HG03139 (cell line): ENCODE results near the gene FAM25C.
"Not testable (repeated sequence)": the region's sequence is repeated elsewhere in the genome, so short reads cannot be mapped to it uniquely, and the experiment has no call there.

Experiments
- ATAC-seq: cut with Tn5 transposase; IDR thresholded peaks from one replicate; pipeline ENCODE4 v1.9.1; 2021; ENCODE audit not compliant: unreplicated experiment

The FAM25C gene

GRCh38 chr10:47999691-48000090 lies at the start of gene FAM25C:
TSS of gene FAM25C (minus strand) at chr10:47999791. CDS start at chr10:47999765, 26 bp downstream.
- ATAC-seq, result not testable (repeated sequence)

DNA sequence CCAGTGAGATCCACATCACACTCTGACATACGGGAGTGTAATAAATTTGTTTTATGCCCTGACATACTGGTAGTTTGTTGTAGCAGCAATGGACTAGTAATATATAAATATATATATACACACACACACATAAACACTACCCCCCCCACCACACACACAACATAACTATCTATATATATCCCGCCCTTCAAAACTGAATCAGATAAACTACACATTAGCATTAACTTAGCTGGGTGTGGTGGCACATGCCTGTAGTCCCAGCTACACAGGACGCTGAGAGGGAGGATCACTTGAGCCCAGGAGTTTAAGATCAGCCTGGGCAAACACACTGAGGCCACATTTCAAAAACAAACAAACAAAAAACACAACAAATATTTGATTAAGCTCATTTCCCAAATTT lies 45.0 kb upstream of the FAM25C start:
- not testable (repeated sequence) for ATAC-seq

GRCh38 chr10:48031390-48031789 lies 31.8 kb upstream of the FAM25C start:
- ATAC-seq, result not testable (repeated sequence)

DNA sequence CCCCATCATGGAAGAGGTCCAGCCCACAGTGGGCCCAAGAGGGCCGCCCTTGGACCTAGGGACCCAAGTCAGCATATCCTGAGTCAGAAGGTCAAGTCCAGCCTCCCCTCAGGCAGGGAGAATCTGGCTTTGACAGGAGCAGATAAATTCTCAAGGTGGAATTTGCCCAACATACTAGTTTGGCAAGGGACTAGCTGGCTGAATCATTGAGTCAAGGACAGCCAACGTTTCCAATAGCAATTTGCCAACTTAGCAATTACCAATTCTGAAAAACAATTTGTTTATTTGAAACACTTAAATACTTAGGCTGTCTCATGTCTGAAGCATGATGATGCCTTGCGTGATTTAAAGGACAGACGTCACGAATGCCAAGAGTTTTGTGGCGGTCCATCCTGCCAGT lies 2.7 kb upstream of the FAM25C start:
- not testable (repeated sequence) for ATAC-seq

- not testable (repeated sequence) for ATAC-seq
Observed at GRCh38 chr10:47994045-47994444, 5.5 kb downstream of the FAM25C start.

- ATAC-seq, result not testable (repeated sequence)
Observed at GRCh38 chr10:47992560-47992959, 7.0 kb downstream of the FAM25C start.

DNA sequence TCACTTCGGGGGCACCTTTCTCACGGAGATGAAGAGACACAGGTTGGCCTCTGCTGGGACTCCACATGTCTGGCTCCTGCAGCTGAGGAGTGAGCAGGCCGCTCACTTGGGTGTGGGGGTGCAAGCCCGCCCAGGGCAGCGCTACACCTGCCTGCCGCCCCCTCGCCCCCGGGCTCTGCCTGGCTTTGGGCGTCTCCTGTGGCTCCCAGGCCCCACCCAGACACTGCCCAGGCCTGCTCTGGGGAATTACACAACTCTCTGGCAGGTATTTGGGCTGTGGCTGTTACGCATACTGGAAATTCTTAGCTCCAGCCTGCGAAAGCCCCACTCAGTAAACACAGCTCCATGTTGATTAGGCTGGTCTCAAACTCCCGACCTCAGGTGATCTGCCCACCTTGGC lies 7.9 kb downstream of the FAM25C start:
- not testable (repeated sequence) for ATAC-seq

DNA sequence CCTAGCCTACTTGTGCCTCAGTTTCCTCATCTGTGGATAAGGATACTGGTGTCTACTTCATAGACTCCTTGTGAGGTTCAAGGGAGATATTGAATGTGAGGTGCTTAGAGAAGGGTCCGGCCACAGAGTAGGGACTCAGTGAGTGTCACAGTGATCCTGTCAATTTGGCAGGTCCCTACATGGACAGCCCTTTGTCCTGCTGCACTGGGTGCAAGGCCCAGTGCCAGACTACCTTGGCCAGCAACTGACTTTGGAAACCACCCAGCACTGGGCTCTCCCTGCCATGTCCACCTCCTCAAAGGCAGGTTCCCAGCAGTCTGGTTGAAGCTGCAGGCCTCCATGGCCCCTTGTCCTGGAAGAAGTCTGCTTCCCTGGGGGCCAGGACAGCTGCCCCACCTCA lies 9.5 kb downstream of the FAM25C start:
- not testable (repeated sequence) for ATAC-seq

GRCh38 chr10:47989542-47989950 lies 10.0 kb downstream of the FAM25C start:
- ATAC-seq, result not testable (repeated sequence)

- ATAC-seq, result not testable (repeated sequence)
Observed at GRCh38 chr10:47988718-47989541, 10.7 kb downstream of the FAM25C start.

DNA sequence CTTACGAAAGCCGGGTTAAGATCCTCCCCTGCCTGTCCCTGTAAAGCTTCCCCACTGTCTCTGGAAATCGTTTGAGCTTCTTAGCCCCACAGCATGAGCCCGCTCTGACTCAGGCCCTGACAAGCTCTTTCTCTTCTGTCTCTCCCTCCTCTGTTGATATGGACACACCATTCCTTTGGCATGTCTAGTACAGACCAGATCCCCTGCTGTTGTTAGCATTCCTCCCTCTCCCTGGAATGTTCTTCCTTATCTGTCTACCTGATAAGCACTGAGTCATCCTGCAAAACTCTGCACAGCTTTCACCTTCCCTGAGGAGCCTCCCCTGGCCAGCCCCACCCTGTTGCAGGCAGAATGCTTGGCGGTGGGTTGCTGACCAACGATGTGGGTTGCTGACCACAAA lies 11.6 kb downstream of the FAM25C start:
- ATAC-seq, result not testable (repeated sequence)

GRCh38 chr10:47986413-47987230 lies 13.0 kb downstream of the FAM25C start:
- ATAC-seq, result not testable (repeated sequence)

DNA sequence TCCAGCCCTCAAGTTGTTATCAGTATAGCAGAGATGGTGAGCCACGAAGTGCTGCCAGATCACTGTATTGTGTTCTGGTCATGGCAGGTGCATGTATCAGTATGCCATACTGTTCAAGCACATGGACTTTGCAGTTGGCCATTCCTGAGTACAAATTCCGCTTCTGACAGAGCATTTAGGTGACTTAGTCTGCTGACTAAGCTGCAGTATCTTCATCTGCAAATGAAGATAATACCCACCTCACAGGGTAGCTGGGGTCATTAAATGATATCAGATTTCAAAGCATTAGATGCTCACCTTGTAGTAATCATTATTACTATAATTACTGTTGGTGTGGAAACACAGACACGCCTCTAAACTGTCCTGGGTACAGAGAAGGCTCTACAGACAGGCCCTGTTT lies 24.2 kb downstream of the FAM25C start:
- not testable (repeated sequence) for ATAC-seq

DNA sequence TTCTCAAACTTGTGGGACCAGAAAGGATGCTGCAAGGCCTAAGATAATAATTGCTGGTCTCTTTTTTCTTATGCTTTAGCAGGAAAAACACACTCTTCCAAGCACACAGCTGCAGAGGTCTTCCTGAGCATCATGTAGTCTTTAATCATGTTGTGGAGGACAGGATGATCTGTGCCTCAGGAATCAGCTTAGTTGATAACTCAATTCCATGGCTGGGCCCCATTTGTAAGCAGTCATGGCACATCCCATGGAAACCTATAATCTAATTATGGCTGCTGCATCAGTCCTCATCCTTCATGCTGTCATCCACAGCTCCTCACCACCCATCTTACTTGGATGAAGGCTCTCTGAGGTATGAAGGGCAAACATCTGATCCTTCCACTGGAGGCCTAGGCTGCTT lies 26.5 kb downstream of the FAM25C start:
- ATAC-seq, result not testable (repeated sequence)

DNA sequence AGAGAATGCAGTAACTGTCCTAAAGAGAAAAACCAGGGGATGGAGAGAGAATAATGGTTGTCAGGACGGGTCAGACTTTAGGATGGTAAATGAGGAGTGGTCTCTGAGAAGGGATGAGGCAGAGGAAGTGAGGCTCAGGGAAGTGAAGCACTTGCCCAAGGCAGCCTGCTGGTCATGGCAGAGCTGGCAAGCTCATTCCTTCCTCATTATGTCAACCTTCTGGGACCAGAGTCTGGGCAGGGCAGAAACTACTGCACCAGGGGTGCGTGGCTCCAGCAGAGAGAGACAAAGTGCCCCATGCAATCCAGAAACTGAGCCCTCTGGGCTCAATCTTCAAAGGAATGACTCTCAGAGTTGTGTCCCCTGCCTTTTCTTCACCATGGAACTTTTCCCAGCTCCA lies 27.5 kb downstream of the FAM25C start:
- ATAC-seq, result not testable (repeated sequence)

GRCh38 chr10:47971598-47971997 lies 28.0 kb downstream of the FAM25C start:
- not testable (repeated sequence) for ATAC-seq

DNA sequence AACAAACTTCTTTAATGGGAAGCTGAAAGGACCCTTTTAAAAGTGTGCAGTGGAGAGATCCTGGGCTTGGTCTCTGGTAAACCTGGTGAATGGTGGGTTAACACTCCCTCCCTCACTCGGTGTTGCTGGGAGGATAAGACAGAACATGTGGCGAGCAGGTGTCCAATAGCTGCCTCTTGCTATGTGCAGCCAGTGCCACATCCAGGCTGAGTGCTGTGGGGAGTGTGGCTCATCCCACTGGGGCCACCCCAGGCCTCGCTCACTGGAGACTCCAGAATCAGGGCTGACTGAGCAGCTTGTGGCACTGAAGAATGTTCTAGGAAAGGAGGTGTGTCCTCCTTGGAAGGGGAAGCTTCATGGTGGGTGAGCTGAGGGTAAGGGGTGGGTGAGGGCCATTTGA lies 29.5 kb downstream of the FAM25C start:
- ATAC-seq, result not testable (repeated sequence)

- not testable (repeated sequence) for ATAC-seq
Observed at GRCh38 chr10:47968988-47969387, 30.6 kb downstream of the FAM25C start.

GRCh38 chr10:47964280-47965063 lies 35.1 kb downstream of the FAM25C start:
- not testable (repeated sequence) for ATAC-seq

- ATAC-seq, result not testable (repeated sequence)
Observed at GRCh38 chr10:47962785-47963184, 36.8 kb downstream of the FAM25C start.

GRCh38 chr10:47960699-47961098 lies 38.9 kb downstream of the FAM25C start:
- ATAC-seq, result not testable (repeated sequence)
